HEK293T (cell line): ENCODE data around the gene TMEM120A.

Experiments
- ARNT ChIP-seq: fragments of 450-650 bp; IDR thresholded peaks from 2 replicates; pipeline ENCODE4 v1.6.1; 2017; ENCODE audit warnings: mild to moderate bottlenecking
- BHLHE40 ChIP-seq: fragments of 450-650 bp; IDR thresholded peaks from 2 replicates; pipeline ENCODE4 v1.6.1; 2016; ENCODE audit warnings: mild to moderate bottlenecking, moderate library complexity, borderline replicate concordance
- ELF4 ChIP-seq: fragments of 450-650 bp; IDR thresholded peaks from 2 replicates; pipeline ENCODE4 v1.6.1; 2017; ENCODE audit warnings: antibody characterized with exemption
- FOXK2 ChIP-seq: fragments of 450-650 bp; IDR thresholded peaks from 2 replicates; pipeline ENCODE4 v1.6.1; 2016; ENCODE audit warnings: mild to moderate bottlenecking
- FOXM1 ChIP-seq: fragments of 450-650 bp; IDR thresholded peaks from 2 replicates; pipeline ENCODE4 v1.6.1; 2017; ENCODE audit warnings: mild to moderate bottlenecking, borderline replicate concordance
- LEF1 ChIP-seq: fragments of 450-650 bp; IDR thresholded peaks from 2 replicates; pipeline ENCODE4 v1.6.1; 2017; ENCODE audit warnings: mild to moderate bottlenecking, borderline replicate concordance
- NFRKB ChIP-seq: fragments of 450-650 bp; IDR thresholded peaks from 2 replicates; pipeline ENCODE4 v1.6.1; 2016; ENCODE audit warnings: mild to moderate bottlenecking, moderate library complexity
- SP1 ChIP-seq: fragments of 450-650 bp; IDR thresholded peaks from 2 replicates; pipeline ENCODE4 v1.6.1; 2017
- SUZ12 ChIP-seq: fragments of 450-650 bp; IDR thresholded peaks from 2 replicates; pipeline ENCODE4 v1.6.1; 2016; ENCODE audit warnings: mild to moderate bottlenecking
- TARDBP ChIP-seq: fragments of 450-650 bp; IDR thresholded peaks from 2 replicates; pipeline ENCODE4 v1.6.1; 2016
- ZNF384 ChIP-seq: fragments of 450-650 bp; IDR thresholded peaks from 2 replicates; pipeline ENCODE4 v1.6.1; 2016

DNA sequence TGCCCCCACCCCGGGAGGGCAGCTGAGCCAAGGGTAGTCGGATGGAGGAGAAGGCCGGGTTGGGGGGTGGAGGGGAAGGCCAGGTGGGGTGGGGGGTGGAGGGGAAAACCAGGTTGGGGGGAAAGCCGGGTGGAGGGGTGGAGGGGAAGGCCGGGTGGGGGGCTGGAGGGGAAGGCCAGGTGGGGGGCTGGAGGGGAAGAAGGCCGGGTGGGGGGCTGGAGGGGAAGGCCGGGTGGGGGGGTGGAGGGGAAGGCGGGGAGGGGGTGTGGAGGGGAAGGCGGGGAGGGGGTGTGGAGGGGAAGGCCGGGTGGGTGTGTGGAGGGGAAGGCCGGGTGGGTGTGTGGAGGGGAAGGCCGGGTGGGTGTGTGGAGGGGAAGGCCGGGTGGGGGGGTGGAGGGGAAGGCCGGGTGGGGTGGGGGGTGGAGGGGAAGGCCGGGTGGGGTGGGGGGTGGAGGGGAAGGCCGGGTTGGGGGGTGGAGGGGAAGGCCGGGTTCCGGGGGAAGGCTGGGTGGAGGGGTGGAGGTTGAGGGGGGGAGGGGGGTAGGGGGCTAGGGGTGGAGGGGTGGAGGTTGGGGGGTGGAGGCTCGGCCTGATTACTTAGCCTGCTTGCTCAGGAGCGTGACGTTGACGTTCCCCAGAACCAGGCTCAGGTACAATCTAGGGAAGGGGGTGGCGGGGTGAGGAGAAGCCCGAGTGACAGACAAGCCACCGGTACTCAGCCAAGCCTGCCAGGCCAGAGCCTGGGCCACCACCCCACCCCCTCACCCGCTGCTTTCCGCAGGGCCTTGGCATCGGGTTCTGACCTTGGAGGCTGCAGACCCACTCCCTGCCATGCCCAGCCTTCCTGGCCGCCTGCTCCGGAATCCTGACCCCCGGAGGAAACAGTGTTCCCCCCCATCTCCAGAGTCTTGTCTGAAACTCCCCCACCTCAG, 5.6 kb downstream of the TMEM120A start:
- no peak for TF ChIP-seq SP1
- no peak for TF ChIP-seq FOXK2
- TF ChIP-seq NFRKB, result no peak
- TF ChIP-seq ARNT, result no peak
- TF ChIP-seq BHLHE40, result no peak
- TF ChIP-seq SUZ12, result no peak
- no peak for TF ChIP-seq ELF4
- TF ChIP-seq ZNF384, result no peak
- no peak for TF ChIP-seq FOXM1
- no peak for TF ChIP-seq LEF1
- TF ChIP-seq TARDBP, result no peak
